Measurements from ENCODE around the gene TTC3. TPM values are rescaled to one million over a fixed set of nuclear protein-coding genes. Genes with fewer than 3 reads are reported as not detected.

The TTC3 gene
- polyA plus RNA-seq, 4 donors = 18.6 to 106 (median 29.0) TPM

GRCh38 chr21:37064841-37065240, 8.2 kb upstream of the TTC3 start:
- Histone ChIP-seq H3K4me3 (ENCODE audit: low read depth in 1 of 3, low read length in 3 of 3) (no peak overlapping the region), H3K36me3 (ENCODE audit: control insufficient read depth in 3 of 3, insufficient read depth in 2 of 3, low read depth in 1 of 3, low read length in 3 of 3) (peaks cover 2 to 8% (median 4%) of the 10 kb centered on the region in 3 donors), H3K9me3 (ENCODE audit: control insufficient read depth in 2 of 2, insufficient read depth in 1 of 2, low read depth in 1 of 2, low read length in 1 of 2) (peaks cover 0 to 5% of the 10 kb centered on the region in 2 donors), H3K4me1 (ENCODE audit: control insufficient read depth in 3 of 3, insufficient read depth in 2 of 3, low read depth in 1 of 3, low read length in 2 of 3) (peaks cover 0 to 8% (median 0%) of the 10 kb centered on the region in 3 donors), H3K27ac (ENCODE audit: low read depth in 1 of 3, low read length in 2 of 3) (no peak overlapping the region), H3K27me3 (ENCODE audit: control insufficient read depth in 3 of 3, insufficient read depth in 3 of 3, low read length in 3 of 3) (no peaks in the 10 kb centered on the region)
- DNase-seq (no peak), FAIRE-seq (no peak)

- FAIRE-seq (no peak), DNase-seq (no peak)
- peaks cover 0 to 5% of the 10 kb centered on the region in 2 donors for H3K9me3 ChIP-seq (ENCODE audit: control insufficient read depth in 2 of 2, insufficient read depth in 1 of 2, low read depth in 1 of 2, low read length in 1 of 2)
- H3K27ac ChIP-seq (ENCODE audit: low read depth in 1 of 3, low read length in 2 of 3) = no peak overlapping the region
- peaks cover 2 to 8% (median 4%) of the 10 kb centered on the region in 3 donors for H3K36me3 ChIP-seq (ENCODE audit: control insufficient read depth in 3 of 3, insufficient read depth in 2 of 3, low read depth in 1 of 3, low read length in 3 of 3)
- no peak overlapping the region for H3K4me3 ChIP-seq (ENCODE audit: low read depth in 1 of 3, low read length in 3 of 3)
- H3K4me1 ChIP-seq (ENCODE audit: control insufficient read depth in 3 of 3, insufficient read depth in 2 of 3, low read depth in 1 of 3, low read length in 2 of 3) = peaks cover 0 to 1% (median 0%) of the 10 kb centered on the region in 3 donors
- 91 to 93% (median 93%) methylated on average over 9 of the region's 9 CpGs for WGBS, 3 donors
- H3K27me3 ChIP-seq (ENCODE audit: control insufficient read depth in 3 of 3, insufficient read depth in 3 of 3, low read length in 3 of 3) = no peaks in the 10 kb centered on the region
Measured at GRCh38 chr21:37065561-37066177, 7.4 kb upstream of the TTC3 start.

- 15 to 23% (median 21%) methylated on average over 12 of the region's 12 CpGs for WGBS, 3 donors
- Histone ChIP-seq H3K27ac (ENCODE audit: low read depth in 1 of 3, low read length in 2 of 3) (peak overlapping the region; percentile 94 to 99 (median 97)), H3K27me3 (ENCODE audit: control insufficient read depth in 3 of 3, insufficient read depth in 3 of 3, low read length in 3 of 3) (no peaks in the 10 kb centered on the region), H3K4me1 (ENCODE audit: control insufficient read depth in 3 of 3, insufficient read depth in 2 of 3, low read depth in 1 of 3, low read length in 2 of 3) (peaks cover 4 to 8% (median 5%) of the 10 kb centered on the region in 3 donors), H3K36me3 (ENCODE audit: control insufficient read depth in 3 of 3, insufficient read depth in 2 of 3, low read depth in 1 of 3, low read length in 3 of 3) (peaks cover 0 to 8% (median 2%) of the 10 kb centered on the region in 3 donors), H3K4me3 (ENCODE audit: low read depth in 1 of 3, low read length in 3 of 3) (peak overlapping the region in 2 of 3 donors; percentile 85 to 87), H3K9me3 (ENCODE audit: control insufficient read depth in 2 of 2, insufficient read depth in 1 of 2, low read depth in 1 of 2, low read length in 1 of 2) (peaks cover 0 to 5% of the 10 kb centered on the region in 2 donors)
- no peak for FAIRE-seq
- peak; percentile 68 to 78 for DNase-seq
Measured at GRCh38 chr21:37071561-37072273, 1.3 kb upstream of the TTC3 start.

- 0 to 1% (median 1%) methylated on average over 51 to 54 of the region's 54 CpGs for WGBS, 3 donors
- Histone ChIP-seq H3K27me3 (ENCODE audit: control insufficient read depth in 3 of 3, insufficient read depth in 3 of 3, low read length in 3 of 3) (no peaks in the 10 kb centered on the region), H3K9me3 (ENCODE audit: control insufficient read depth in 2 of 2, insufficient read depth in 1 of 2, low read depth in 1 of 2, low read length in 1 of 2) (peaks cover 0 to 5% of the 10 kb centered on the region in 2 donors), H3K4me1 (ENCODE audit: control insufficient read depth in 3 of 3, insufficient read depth in 2 of 3, low read depth in 1 of 3, low read length in 2 of 3) (peaks cover 4 to 8% (median 5%) of the 10 kb centered on the region in 3 donors), H3K36me3 (ENCODE audit: control insufficient read depth in 3 of 3, insufficient read depth in 2 of 3, low read depth in 1 of 3, low read length in 3 of 3) (peaks cover 0 to 8% (median 2%) of the 10 kb centered on the region in 3 donors), H3K27ac (ENCODE audit: low read depth in 1 of 3, low read length in 2 of 3) (peak overlapping the region; percentile 94 to 99 (median 97)), H3K4me3 (ENCODE audit: low read depth in 1 of 3, low read length in 3 of 3) (peak overlapping the region; percentile 76 to 87 (median 85))
- FAIRE-seq = no peak
- peak in 1 of 2 donors; percentile 78 for DNase-seq
Measured at GRCh38 chr21:37072274-37072987, 623 bp upstream of the TTC3 start.

GRCh38 chr21:37073417-37074196, 553 bp downstream of the TTC3 start:
- Histone ChIP-seq H3K4me1 (ENCODE audit: control insufficient read depth in 3 of 3, insufficient read depth in 2 of 3, low read depth in 1 of 3, low read length in 2 of 3) (peaks cover 4 to 8% (median 5%) of the 10 kb centered on the region in 3 donors), H3K27ac (ENCODE audit: low read depth in 1 of 3, low read length in 2 of 3) (peak overlapping the region; percentile 89 to 94 (median 94)), H3K27me3 (ENCODE audit: control insufficient read depth in 3 of 3, insufficient read depth in 3 of 3, low read length in 3 of 3) (no peaks in the 10 kb centered on the region), H3K4me3 (ENCODE audit: low read depth in 1 of 3, low read length in 3 of 3) (peak overlapping the region; percentile 67 to 87 (median 77)), H3K9me3 (ENCODE audit: control insufficient read depth in 2 of 2, insufficient read depth in 1 of 2, low read depth in 1 of 2, low read length in 1 of 2) (peaks cover 0 to 2% of the 10 kb centered on the region in 2 donors), H3K36me3 (ENCODE audit: control insufficient read depth in 3 of 3, insufficient read depth in 2 of 3, low read depth in 1 of 3, low read length in 3 of 3) (peaks cover 0 to 4% (median 0%) of the 10 kb centered on the region in 3 donors)
- 0% methylated on average over 70 of the region's 70 CpGs for WGBS, 3 donors
- DNase-seq = peak in 1 of 2 donors; percentile 44
- no peak for FAIRE-seq

GRCh38 chr21:37074197-37074510, 1.1 kb downstream of the TTC3 start:
- peak overlapping the region; percentile 67 to 87 (median 77) for H3K4me3 ChIP-seq (ENCODE audit: low read depth in 1 of 3, low read length in 3 of 3)
- FAIRE-seq (no peak), DNase-seq (no peak)
- no peaks in the 10 kb centered on the region for H3K9me3 ChIP-seq (ENCODE audit: control insufficient read depth in 2 of 2, insufficient read depth in 1 of 2, low read depth in 1 of 2, low read length in 1 of 2)
- peaks cover 4 to 8% (median 5%) of the 10 kb centered on the region in 3 donors for H3K4me1 ChIP-seq (ENCODE audit: control insufficient read depth in 3 of 3, insufficient read depth in 2 of 3, low read depth in 1 of 3, low read length in 2 of 3)
- WGBS, 3 donors = 2 to 7% (median 3%) methylated on average over 13 of the region's 13 CpGs
- no peaks in the 10 kb centered on the region for H3K27me3 ChIP-seq (ENCODE audit: control insufficient read depth in 3 of 3, insufficient read depth in 3 of 3, low read length in 3 of 3)
- no peaks in the 10 kb centered on the region for H3K36me3 ChIP-seq (ENCODE audit: control insufficient read depth in 3 of 3, insufficient read depth in 2 of 3, low read depth in 1 of 3, low read length in 3 of 3)
- peak overlapping the region; percentile 89 to 94 (median 94) for H3K27ac ChIP-seq (ENCODE audit: low read depth in 1 of 3, low read length in 2 of 3)

GRCh38 chr21:37074546-37074945, 1.5 kb downstream of the TTC3 start:
- DNase-seq (peak in 1 of 2 donors; percentile 3), FAIRE-seq (no peak)
- Histone ChIP-seq H3K27ac (ENCODE audit: low read depth in 1 of 3, low read length in 2 of 3) (peak overlapping the region in 2 of 3 donors; percentile 8 to 94), H3K9me3 (ENCODE audit: control insufficient read depth in 2 of 2, insufficient read depth in 1 of 2, low read depth in 1 of 2, low read length in 1 of 2) (peaks cover 0 to 2% of the 10 kb centered on the region in 2 donors), H3K4me3 (ENCODE audit: low read depth in 1 of 3, low read length in 3 of 3) (peak overlapping the region in 2 of 3 donors; percentile 67 to 87), H3K27me3 (ENCODE audit: control insufficient read depth in 3 of 3, insufficient read depth in 3 of 3, low read length in 3 of 3) (no peaks in the 10 kb centered on the region), H3K36me3 (ENCODE audit: control insufficient read depth in 3 of 3, insufficient read depth in 2 of 3, low read depth in 1 of 3, low read length in 3 of 3) (no peaks in the 10 kb centered on the region), H3K4me1 (ENCODE audit: control insufficient read depth in 3 of 3, insufficient read depth in 2 of 3, low read depth in 1 of 3, low read length in 2 of 3) (peaks cover 4 to 8% (median 5%) of the 10 kb centered on the region in 3 donors)
- 13 to 30% (median 24%) methylated on average over 9 of the region's 9 CpGs for WGBS, 3 donors

Measured in small intestine (tissue), 7 donors.